ENCODE measurements around the gene MT1H. TPM values are rescaled to one million over a fixed set of nuclear protein-coding genes. Genes with fewer than 3 reads are reported as not detected.

The MT1H gene
- total and polyA plus RNA-seq, 8 donors: 33.8 to 219 (median 77.8) TPM; not detected in 4

- H3K4me3 ChIP-seq: peak overlapping the region; percentile 8 to 54 (median 22)
- H3K4me1 ChIP-seq: peaks cover 30 to 71% (median 53%) of the 10 kb centered on the region in 4 donors
- no peak for TF ChIP-seq EP300 (IDR thresholded peaks at IDR 0.05)
- TF ChIP-seq CTCF (IDR thresholded peaks at IDR 0.05): no peak
- TF ChIP-seq POLR2A (IDR thresholded peaks at IDR 0.05): no peak
- TF ChIP-seq POLR2AphosphoS5 (IDR thresholded peaks at IDR 0.05): no peak
- peaks cover 0 to 80% (median 15%) of the 10 kb centered on the region in 3 donors for H3K27me3 ChIP-seq
- H3K36me3 ChIP-seq: no peaks in the 10 kb centered on the region
- no peak overlapping the region for H3K27ac ChIP-seq
- 24 to 62% (median 29%) methylated on average over 47 of the region's 47 CpGs for WGBS, 5 donors
- intact Hi-C loops (cut with DNase I; ENCODE audit: low total_unique reads): no loop called here
- DNase-seq: no peak
- H3K9me3 ChIP-seq: no peaks in the 10 kb centered on the region
These were observed 34.7 kb upstream of the MT1H start for GRCh38 chr16:56634715-56635440.

- intact Hi-C loops (cut with DNase I; ENCODE audit: low total_unique reads): no loop called here
- DNase-seq: no peak
- H3K4me1 ChIP-seq: peaks cover 30 to 72% (median 54%) of the 10 kb centered on the region in 4 donors
- H3K27ac ChIP-seq: no peak overlapping the region
- H3K9me3 ChIP-seq: no peaks in the 10 kb centered on the region
- 12 to 41% (median 13%) methylated on average over 22 to 40 of the region's 40 CpGs for WGBS, 5 donors
- H3K4me3 ChIP-seq: peak overlapping the region; percentile 8 to 54 (median 22)
- H3K36me3 ChIP-seq: no peaks in the 10 kb centered on the region
- no peak for TF ChIP-seq POLR2A (IDR thresholded peaks at IDR 0.05)
- TF ChIP-seq CTCF (IDR thresholded peaks at IDR 0.05): no peak
- TF ChIP-seq POLR2AphosphoS5 (IDR thresholded peaks at IDR 0.05): no peak
- TF ChIP-seq EP300 (IDR thresholded peaks at IDR 0.05): no peak
- peaks cover 0 to 83% (median 15%) of the 10 kb centered on the region in 3 donors for H3K27me3 ChIP-seq
These were observed 34.1 kb upstream of the MT1H start for GRCh38 chr16:56635441-56635967.

- Histone ChIP-seq H3K9me3 (no peaks in the 10 kb centered on the region), H3K4me3 (no peak overlapping the region), H3K27ac (peak overlapping the region in 1 of 5 donors; percentile 83), H3K27me3 (peaks cover 0 to 90% (median 15%) of the 10 kb centered on the region in 3 donors), H3K4me1 (peaks cover 29 to 69% (median 51%) of the 10 kb centered on the region in 4 donors), H3K36me3 (no peaks in the 10 kb centered on the region)
- no peak for DNase-seq
- intact Hi-C loops (cut with DNase I; ENCODE audit: low total_unique reads): no loop called here
- WGBS, 5 donors: 54 to 76% (median 59%) methylated on average over 9 of the region's 9 CpGs
- no peak for TF ChIP-seq EP300 (IDR thresholded peaks at IDR 0.05)
- no peak for TF ChIP-seq CTCF (IDR thresholded peaks at IDR 0.05)
- TF ChIP-seq POLR2AphosphoS5 (IDR thresholded peaks at IDR 0.05): no peak
- no peak for TF ChIP-seq POLR2A (IDR thresholded peaks at IDR 0.05)
These were observed 32.8 kb upstream of the MT1H start for GRCh38 chr16:56636616-56637413.
